ENCODE data around the gene PSMA2.
A peak's percentile ranks its signal among the peaks of the same experiment; 100 is the strongest.

PSMA2 gene

GRCh38 chr7:42931834-42932651, at the start of gene PSMA2, which contains the start of gene MRPL32:
Gene PSMA2 (minus strand): TSS chr7:42932174. CDS start chr7:42932158, 16 bp downstream.
Gene MRPL32 (plus strand): TSS chr7:42932376. CDS start chr7:42932387, 11 bp downstream.
- peak; percentile 81 to 88 (median 87) for DNase-seq

DNA sequence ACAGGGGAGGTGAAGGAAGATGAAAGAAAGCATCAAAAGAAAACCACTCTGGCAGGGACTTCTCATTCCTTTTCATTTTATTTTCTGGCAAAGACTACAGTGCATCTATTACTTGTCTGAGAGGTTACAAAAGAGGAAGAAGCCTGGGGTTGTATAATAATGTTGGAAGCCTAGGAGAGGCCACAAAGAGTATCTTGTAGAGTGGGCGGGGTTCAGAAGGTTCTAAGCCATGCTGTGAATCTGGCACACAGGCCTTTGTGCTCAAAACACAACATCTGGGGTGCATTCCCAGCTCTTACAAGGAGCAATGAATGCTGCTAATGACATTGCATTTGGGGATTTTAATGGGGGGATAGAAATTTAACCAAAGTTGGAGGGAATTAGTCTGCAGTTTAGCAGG, 49.6 kb upstream of the PSMA2 start:
- no peak for DNase-seq

- DNase-seq = no peak
Measured at GRCh38 chr7:42980514-42980913, 48.5 kb upstream of the PSMA2 start.

GRCh38 chr7:42980084-42980483, 48.1 kb upstream of the PSMA2 start:
- no peak for DNase-seq

DNA sequence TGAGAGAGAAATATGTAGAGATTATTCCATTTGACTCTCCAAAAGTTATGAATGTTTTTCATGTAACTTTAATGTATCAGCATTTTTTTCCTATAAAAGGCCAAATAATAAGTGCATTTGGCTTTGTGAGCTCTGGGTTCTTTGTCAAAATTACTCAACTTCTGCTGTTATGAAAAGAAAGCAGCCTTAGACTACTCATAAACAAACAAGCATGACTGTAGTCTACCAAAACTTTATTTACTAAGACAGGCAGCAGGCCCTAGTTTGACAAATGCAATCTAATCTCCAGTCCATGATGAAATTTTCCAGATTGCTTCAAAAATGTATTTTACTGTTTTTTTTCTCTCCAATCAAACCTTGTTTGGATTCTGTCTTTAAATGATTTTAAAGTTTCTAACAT, 46.5 kb upstream of the PSMA2 start:
- DNase-seq = no peak

- no peak for DNase-seq
Measured at GRCh38 chr7:42976371-42976770, 44.4 kb upstream of the PSMA2 start.

GRCh38 chr7:42972699-42973500, 40.9 kb upstream of the PSMA2 start:
- DNase-seq = no peak

- no peak for DNase-seq
Measured at GRCh38 chr7:42967391-42967790, 35.4 kb upstream of the PSMA2 start.

DNA sequence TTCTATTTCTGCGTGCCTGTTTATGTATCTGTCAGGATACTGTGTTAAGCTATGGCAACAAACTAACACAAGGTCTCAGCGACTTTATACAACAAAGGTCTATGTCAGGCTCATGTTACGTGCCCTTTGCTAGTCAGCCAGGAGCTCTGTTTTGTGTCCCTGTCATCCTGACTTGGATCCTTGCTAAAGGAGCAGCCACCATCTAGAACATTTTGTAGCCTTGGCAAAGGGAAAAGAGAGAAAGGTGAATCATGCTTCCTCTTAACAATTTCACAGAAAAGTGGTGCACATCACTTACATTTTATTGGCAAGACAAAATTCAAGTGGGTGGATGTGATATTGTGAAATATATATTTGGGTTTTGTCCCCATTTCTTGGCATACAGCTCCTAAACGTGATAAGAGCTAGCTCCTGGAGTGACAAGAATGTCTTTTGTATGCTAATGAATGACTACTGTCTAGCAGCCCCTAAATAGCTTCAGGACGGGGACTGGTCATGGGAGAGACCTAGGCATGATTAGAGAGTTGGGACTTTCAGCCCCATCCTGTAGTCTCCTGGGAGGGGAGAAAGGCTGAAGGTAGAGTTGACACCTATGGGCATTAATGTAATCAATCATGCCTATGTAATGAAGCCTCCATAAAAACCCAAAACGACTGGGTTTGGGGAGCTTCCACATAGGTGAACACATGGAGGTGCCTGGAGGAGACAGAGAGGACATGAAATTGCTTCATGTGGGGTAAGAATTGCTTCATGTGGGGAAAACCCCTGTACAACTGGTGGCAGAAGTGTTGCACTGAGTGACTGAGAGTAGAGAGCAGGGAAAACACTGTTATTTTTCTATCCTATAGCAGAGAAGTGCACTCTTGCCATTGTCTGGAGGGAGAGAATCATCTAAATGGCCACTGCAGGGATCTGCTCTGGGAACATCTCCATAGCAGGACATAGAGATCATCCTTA, 33.2 kb upstream of the PSMA2 start:
- no peak for DNase-seq

DNA sequence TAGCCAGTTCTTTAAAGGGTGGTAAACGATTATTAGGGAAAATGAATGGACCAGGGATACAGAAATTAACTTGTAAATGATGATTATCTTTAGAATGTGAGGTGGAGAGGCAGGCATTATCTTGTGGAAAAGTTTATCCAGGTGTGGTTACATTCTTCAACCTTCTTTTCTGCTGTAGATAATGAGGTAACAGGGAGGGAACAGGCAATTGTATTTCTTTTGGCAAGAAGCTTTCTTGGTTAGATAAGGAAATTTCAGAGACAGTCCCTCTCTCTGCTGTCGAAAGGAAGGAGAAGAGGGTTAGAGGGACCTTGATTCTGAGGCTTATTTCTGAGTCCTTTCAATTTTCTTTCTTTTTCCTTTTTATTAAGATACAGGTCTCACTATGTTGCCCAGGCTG, 32.3 kb upstream of the PSMA2 start:
- no peak for DNase-seq

GRCh38 chr7:42961170-42961569, 29.2 kb upstream of the PSMA2 start:
- no peak for DNase-seq

DNA sequence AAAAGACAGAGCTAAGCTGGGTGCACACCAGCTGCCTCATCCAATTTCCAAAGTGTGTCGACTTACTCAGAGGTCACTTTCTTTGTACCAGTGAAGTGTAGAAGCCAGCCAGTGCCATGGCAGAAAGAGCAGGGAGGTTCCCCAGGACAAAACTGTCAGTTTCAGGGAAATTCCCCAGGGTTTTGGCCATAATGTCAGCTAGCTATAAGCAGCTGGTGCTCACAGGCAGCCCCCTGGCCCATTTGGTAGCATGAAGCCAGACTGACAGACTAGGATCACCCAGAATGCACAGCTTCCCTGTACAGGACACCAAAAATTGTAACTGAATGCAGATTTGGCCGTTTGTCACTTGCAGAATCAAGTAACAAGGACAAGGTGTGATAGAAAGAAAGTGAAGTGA, 28.8 kb upstream of the PSMA2 start:
- no peak for DNase-seq

DNA sequence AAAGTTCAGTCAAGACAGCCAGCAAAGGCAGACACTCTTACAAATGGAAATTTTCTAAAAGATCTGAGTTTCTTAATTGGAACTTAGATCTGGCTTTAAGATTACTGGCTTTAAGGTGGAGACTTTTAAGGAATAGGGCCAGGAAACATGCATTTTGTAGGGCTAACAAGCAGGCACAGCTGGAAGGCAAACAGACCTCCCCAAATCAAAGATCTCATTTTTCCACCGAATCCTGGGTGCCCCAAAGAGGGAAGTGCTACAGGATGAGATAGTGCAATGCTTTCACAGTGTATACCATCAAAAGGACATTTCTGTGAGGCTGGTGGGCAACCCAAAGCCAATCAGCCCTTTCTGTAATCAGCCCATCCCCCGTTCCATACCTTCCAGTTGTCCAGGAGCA, 27.6 kb upstream of the PSMA2 start:
- DNase-seq = no peak

- DNase-seq = no peak
Measured at GRCh38 chr7:42956062-42956461, 24.1 kb upstream of the PSMA2 start.

- no peak for DNase-seq
Measured at GRCh38 chr7:42953994-42954393, 22.0 kb upstream of the PSMA2 start.

- DNase-seq = no peak
Measured at GRCh38 chr7:42952328-42952727, 20.4 kb upstream of the PSMA2 start.

DNA sequence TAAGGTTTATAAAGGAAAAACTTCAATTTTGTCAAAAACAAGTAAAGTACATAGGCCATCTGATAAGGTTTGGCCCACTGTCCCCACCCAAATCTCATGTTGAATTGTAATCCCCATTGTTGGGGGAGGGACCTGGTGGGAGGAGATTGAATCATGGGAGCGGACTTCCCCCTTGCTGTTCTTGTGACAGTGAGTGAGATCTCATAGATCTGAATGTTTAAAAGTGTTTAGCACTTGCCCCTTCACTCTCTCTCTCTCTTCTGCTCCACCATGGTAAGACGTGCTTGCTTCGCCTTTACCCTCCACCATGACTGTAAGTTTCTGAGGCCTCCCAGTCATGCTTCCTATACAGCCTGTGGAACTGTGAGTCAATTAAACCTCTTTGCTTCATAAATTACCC, 18.4 kb upstream of the PSMA2 start:
- DNase-seq = no peak

- no peak for DNase-seq
Measured at GRCh38 chr7:42947521-42947920, 15.5 kb upstream of the PSMA2 start.

DNA sequence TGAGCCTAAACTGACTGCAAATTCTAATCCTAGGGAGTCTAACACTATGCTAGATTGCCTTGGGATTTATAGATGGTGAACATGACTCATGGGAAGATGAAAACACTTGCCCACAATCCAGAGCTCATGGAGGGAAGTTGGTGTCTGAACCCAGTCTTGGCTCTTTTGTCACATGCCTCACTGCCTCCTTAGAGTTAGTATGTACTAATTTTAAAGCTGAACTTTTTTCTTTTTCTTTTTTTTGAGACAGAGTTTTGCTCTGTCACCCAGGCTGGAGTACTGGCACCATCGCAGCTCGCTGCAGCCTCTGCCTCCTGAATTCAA, 14.6 kb upstream of the PSMA2 start:
- DNase-seq = no peak

DNA sequence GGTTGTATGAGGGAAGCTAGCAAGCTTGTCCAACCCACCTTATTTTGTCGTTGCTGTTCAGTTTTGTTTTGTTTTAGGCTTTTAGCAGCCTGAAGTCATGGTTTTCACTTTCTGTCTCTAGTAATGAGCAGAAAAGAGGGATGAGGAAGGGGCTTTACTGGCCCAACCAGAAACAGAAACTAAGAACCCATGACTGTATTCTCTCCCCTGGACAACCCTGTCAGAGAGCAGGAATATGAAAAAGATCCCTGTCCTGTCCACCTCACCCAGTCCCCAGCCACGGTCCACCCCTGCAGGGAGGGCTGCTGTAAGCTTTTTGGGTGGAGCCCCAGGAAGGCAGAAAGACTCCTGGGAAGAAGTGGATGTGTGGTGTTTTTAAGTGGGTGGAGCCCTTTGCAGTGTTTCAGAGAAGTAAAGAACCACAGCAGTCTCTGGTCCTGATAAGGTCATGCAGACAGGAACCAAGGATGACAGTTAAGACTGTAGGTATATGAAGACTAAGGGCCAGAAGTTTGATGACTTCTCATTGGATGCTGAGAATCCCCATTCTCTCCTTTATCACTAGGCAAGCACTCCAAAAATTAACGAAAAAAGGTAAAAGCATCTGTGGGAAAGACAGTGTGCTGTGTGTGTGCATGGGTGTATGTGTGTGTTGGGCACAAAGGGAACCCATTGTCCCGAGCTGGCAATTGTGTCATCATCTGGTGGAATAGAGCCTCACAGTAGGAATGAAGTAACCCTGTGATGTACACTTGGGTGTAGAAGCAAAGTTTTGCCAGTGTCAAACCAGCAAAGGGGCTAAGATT, 14.1 kb upstream of the PSMA2 start:
- DNase-seq = no peak

DNA sequence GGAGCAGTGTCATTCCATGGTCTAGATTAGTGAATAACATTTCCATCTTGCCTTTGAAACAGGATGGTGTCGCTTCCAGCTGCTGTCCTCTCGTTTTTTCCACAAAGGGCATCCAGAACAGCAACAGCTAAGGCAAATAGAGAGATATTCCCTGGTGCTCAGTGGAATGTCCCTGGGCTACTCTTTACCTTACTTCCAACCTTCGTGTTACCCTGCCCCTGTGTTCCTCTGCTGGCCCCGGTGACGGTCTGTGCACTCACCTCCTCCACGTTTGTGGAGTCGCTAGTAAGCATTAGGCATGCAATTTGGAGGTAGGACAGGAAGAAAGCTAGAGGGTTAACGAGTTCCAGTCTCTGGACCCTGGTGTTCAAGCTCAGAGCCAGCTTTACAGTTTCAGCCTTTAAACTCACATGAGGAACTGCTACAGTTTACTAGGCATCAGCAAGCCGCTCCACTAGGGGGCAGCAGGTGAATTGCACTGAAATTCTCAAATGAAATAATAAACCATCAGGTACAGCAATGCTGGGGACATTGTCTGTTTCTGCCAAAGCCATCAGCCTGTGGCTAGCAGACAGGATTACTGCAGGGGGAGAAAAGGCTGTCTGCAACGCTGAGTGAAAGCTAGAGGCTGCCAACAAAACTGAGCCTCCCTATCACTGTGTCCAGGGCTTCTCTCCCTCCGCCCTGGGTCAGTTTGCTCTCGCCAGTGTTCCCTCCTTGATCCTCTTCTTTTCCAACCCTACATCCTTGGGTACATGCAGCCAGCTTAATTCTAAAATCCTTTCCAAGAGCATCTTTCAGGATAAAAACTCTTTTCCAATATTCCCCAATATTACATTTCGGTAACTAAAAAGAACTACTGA, 9.2 kb upstream of the PSMA2 start:
- DNase-seq = peak; percentile 39 to 70 (median 54)
